ENCODE measurements around the gene ENTPD8.

Gene ENTPD8

GRCh38 chr9:137394866-137395665, 46.1 kb downstream of the ENTPD8 start:
- WGBS, 2 donors (ENCODE audit: extremely low coverage in 2 of 2, insufficient read length in 2 of 2, insufficient replicate concordance in 1 of 2): no CpG with 5 or more reads among the region's 36 CpGs
- DNase-seq (ENCODE audit: low spot score): no peak

DNA sequence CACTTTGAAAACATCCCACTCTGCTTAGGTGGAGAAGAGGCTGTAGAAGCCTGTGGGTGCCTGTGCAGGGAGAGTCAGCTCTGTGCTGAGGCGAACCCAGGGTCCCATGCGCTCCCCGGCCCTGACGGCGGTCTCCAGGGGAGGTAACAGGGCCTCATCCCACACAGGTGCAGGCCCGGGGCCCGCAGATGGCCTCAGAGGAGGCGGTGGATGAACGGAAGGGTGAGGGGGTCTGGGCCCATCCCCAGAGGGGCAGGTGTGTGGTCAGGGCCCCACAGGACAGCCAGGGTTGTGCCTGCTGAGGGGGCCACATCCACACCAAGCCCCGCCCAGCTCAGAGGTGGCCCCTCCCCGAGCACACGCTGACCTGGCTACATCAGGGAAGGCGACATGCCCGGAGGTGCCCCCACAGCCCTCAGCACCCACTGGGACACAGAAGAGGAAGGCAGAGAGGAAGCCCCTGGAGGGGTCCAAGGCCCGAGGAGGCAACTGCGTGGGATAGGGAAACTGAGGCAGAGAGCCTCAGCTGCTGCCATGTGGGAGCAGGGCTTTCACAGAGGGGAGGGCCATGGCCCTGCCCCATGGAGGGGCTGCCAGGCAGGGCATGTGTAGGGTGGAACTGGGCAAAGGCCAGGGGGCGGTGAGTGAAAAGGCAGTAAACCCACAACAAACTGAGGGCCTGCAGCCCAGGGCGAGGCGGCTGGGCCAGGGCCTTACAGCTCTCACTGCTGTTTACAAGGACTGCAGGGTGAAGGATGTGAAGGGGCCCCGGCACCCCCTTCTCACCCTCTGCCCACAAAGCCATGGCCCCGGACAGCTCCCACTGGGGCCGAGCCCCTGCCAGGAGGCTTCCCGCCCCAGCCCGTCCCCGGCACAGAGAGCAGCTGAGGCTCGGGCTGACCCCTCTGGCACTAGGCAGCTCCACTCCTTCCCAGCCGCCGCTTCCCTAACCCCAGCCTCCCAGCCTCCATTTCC, 47.7 kb downstream of the ENTPD8 start:
- Histone ChIP-seq H4K8ac (ENCODE audit: low read depth, low read length) (no peak overlapping the region), H3K4me3 (ENCODE audit: low read length in 2 of 2) (no peak overlapping the region), H3K36me3 (replicated peaks in 1 of 2; ENCODE audit: control insufficient read depth in 2 of 2, insufficient read depth in 2 of 2, low read length in 2 of 2) (peaks cover 2 to 6% of the 10 kb centered on the region in 2 donors), H3K27me3 (ENCODE audit: control insufficient read depth in 3 of 3, insufficient read depth in 3 of 3, low read depth in 1 of 3, low read length in 3 of 3) (no peaks in the 10 kb centered on the region), H3K9me3 (replicated peaks in 1 of 2; ENCODE audit: control insufficient read depth in 2 of 2, insufficient read depth in 1 of 2, low read depth in 1 of 2, low read length in 2 of 2) (peaks cover 3 to 5% of the 10 kb centered on the region in 2 donors), H2BK5ac (ENCODE audit: low read length) (no peak overlapping the region), H3K9ac (ENCODE audit: low read depth, low read length, poor library complexity) (peak overlapping the region; percentile 30), H3K18ac (ENCODE audit: low read length) (peak overlapping the region; percentile 38), H3K79me1 (ENCODE audit: low read depth, low read length) (peaks cover 9% of the 10 kb centered on the region), H3K4me2 (ENCODE audit: insufficient read depth, low read length, poor library complexity, severe bottlenecking) (no peak overlapping the region), H3K27ac (replicated peaks; ENCODE audit: low read length) (no peak overlapping the region), H3K4me1 (ENCODE audit: control insufficient read depth in 2 of 2, insufficient read depth in 1 of 2, low read depth in 1 of 2, low read length in 2 of 2) (peaks cover 1 to 8% of the 10 kb centered on the region in 2 donors), H2AK5ac (ENCODE audit: low read depth, low read length) (no peak overlapping the region), H2BK120ac (ENCODE audit: low read depth, low read length) (no peak overlapping the region), H3K23ac (ENCODE audit: low read depth, low read length, poor library complexity) (peak overlapping the region; percentile 20), H4K91ac (ENCODE audit: low read depth, low read length, poor library complexity) (no peak overlapping the region), H3K4ac (ENCODE audit: low read length) (no peak overlapping the region), H3K14ac (ENCODE audit: low read length) (no peak overlapping the region), H2BK15ac (ENCODE audit: low read length) (no peak overlapping the region), H2AFZ (ENCODE audit: low read length) (no peak overlapping the region), H2BK12ac (ENCODE audit: low read length) (peak overlapping the region; percentile 7)
- no CpG with 5 or more reads among the region's 28 CpGs for WGBS, 2 donors (ENCODE audit: extremely low coverage in 2 of 2, insufficient read length in 2 of 2, insufficient replicate concordance in 1 of 2)
- no peak for DNase-seq (ENCODE audit: low spot score)

More at GRCh38 chr9:137394866-137395665, 46.1 kb downstream of the ENTPD8 start:
- Histone ChIP-seq H3K4me2 (ENCODE audit: insufficient read depth, low read length, poor library complexity, severe bottlenecking) (no peak overlapping the region), H3K4ac (ENCODE audit: low read length) (no peak overlapping the region), H3K27me3 (ENCODE audit: control insufficient read depth in 3 of 3, insufficient read depth in 3 of 3, low read depth in 1 of 3, low read length in 3 of 3) (no peaks in the 10 kb centered on the region), H3K79me1 (ENCODE audit: low read depth, low read length) (peaks cover 9% of the 10 kb centered on the region), H4K8ac (ENCODE audit: low read depth, low read length) (no peak overlapping the region), H3K23ac (ENCODE audit: low read depth, low read length, poor library complexity) (peak overlapping the region; percentile 65), H2BK15ac (ENCODE audit: low read length) (no peak overlapping the region), H3K9me3 (replicated peaks in 1 of 2; ENCODE audit: control insufficient read depth in 2 of 2, insufficient read depth in 1 of 2, low read depth in 1 of 2, low read length in 2 of 2) (peaks cover 3 to 5% of the 10 kb centered on the region in 2 donors), H3K18ac (ENCODE audit: low read length) (peak overlapping the region; percentile 80), H2BK5ac (ENCODE audit: low read length) (peak overlapping the region; percentile 24), H3K36me3 (replicated peaks in 1 of 2; ENCODE audit: control insufficient read depth in 2 of 2, insufficient read depth in 2 of 2, low read length in 2 of 2) (peaks cover 2 to 3% of the 10 kb centered on the region in 2 donors), H3K4me3 (ENCODE audit: low read length in 2 of 2) (no peak overlapping the region), H2BK120ac (ENCODE audit: low read depth, low read length) (no peak overlapping the region), H3K27ac (replicated peaks; ENCODE audit: low read length) (no peak overlapping the region), H2AK5ac (ENCODE audit: low read depth, low read length) (peak overlapping the region; percentile 74), H3K9ac (ENCODE audit: low read depth, low read length, poor library complexity) (peak overlapping the region; percentile 21), H4K91ac (ENCODE audit: low read depth, low read length, poor library complexity) (no peak overlapping the region), H2AFZ (ENCODE audit: low read length) (no peak overlapping the region), H2BK12ac (ENCODE audit: low read length) (peak overlapping the region; percentile 73), H3K4me1 (ENCODE audit: control insufficient read depth in 2 of 2, insufficient read depth in 1 of 2, low read depth in 1 of 2, low read length in 2 of 2) (peaks cover 3 to 6% of the 10 kb centered on the region in 2 donors), H3K14ac (ENCODE audit: low read length) (peak overlapping the region; percentile 47)

DNA sequence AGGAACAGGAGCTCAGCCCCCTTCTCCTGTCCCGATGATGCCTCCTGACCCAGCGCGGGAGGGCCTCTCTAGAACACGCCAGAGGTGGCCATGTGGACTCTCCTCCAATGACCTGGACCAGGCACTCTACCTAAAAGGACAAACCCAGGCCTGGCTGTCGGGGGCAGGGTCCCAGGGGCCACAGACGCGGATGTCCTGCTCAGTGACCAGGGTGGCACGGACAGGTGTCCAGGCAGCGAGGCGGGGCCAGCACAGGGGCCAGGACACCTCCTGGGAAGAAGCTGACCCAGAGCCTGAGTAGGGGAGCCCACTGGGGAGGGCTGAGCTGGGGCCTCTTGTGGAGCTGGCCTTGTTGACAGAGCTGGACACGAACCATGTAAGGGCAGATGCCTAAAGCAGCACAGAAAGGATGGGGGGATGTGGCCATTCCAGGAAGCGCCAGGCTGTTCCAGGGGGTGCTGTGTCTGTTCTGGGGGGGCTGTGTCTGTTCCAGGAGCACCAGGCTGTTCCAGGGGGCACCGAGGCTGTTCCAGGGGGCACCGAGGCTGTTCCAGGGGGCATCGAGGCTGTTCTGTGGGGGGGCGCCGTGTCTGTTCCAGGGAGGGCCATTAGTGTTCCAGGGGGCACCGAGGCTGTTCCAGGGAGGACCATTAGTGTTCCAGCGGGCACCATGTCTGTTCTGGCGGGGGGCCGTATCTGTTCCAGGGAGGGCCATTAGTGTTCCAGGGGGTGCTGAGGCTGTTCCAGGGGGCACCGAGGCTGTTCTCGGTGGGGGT, 48.7 kb downstream of the ENTPD8 start:
- no peak overlapping the region for H3K27ac ChIP-seq (replicated peaks; ENCODE audit: low read length)
- no peak overlapping the region for H2BK5ac ChIP-seq (ENCODE audit: low read length)
- peaks cover 2 to 3% of the 10 kb centered on the region in 2 donors for H3K9me3 ChIP-seq (replicated peaks in 1 of 2; ENCODE audit: control insufficient read depth in 2 of 2, insufficient read depth in 1 of 2, low read depth in 1 of 2, low read length in 2 of 2)
- H3K4me2 ChIP-seq (ENCODE audit: insufficient read depth, low read length, poor library complexity, severe bottlenecking): peak overlapping the region; percentile 11
- H3K9ac ChIP-seq (ENCODE audit: low read depth, low read length, poor library complexity): peak overlapping the region; percentile 21
- peaks cover 1 to 16% of the 10 kb centered on the region in 2 donors for H3K4me1 ChIP-seq (ENCODE audit: control insufficient read depth in 2 of 2, insufficient read depth in 1 of 2, low read depth in 1 of 2, low read length in 2 of 2)
- no peak for DNase-seq (ENCODE audit: low spot score)
- no peaks in the 10 kb centered on the region for H3K27me3 ChIP-seq (ENCODE audit: control insufficient read depth in 3 of 3, insufficient read depth in 3 of 3, low read depth in 1 of 3, low read length in 3 of 3)
- H3K18ac ChIP-seq (ENCODE audit: low read length): no peak overlapping the region
- no peak overlapping the region for H3K4me3 ChIP-seq (ENCODE audit: low read length in 2 of 2)
- peak overlapping the region; percentile 3 for H4K8ac ChIP-seq (ENCODE audit: low read depth, low read length)
- H3K36me3 ChIP-seq (replicated peaks in 1 of 2; ENCODE audit: control insufficient read depth in 2 of 2, insufficient read depth in 2 of 2, low read length in 2 of 2): peaks cover 2 to 6% of the 10 kb centered on the region in 2 donors
- no peak overlapping the region for H2BK12ac ChIP-seq (ENCODE audit: low read length)
- H2AK5ac ChIP-seq (ENCODE audit: low read depth, low read length): no peak overlapping the region
- H4K91ac ChIP-seq (ENCODE audit: low read depth, low read length, poor library complexity): no peak overlapping the region
- H2AFZ ChIP-seq (ENCODE audit: low read length): no peak overlapping the region
- H3K14ac ChIP-seq (ENCODE audit: low read length): no peak overlapping the region
- peak overlapping the region; percentile 20 for H3K23ac ChIP-seq (ENCODE audit: low read depth, low read length, poor library complexity)
- H3K4ac ChIP-seq (ENCODE audit: low read length): no peak overlapping the region
- H2BK120ac ChIP-seq (ENCODE audit: low read depth, low read length): no peak overlapping the region
- WGBS, 2 donors (ENCODE audit: extremely low coverage in 2 of 2, insufficient read length in 2 of 2, insufficient replicate concordance in 1 of 2): no CpG with 5 or more reads among the region's 23 CpGs
- H2BK15ac ChIP-seq (ENCODE audit: low read length): no peak overlapping the region
- H3K79me1 ChIP-seq (ENCODE audit: low read depth, low read length): peaks cover 9% of the 10 kb centered on the region
